WERI-Rb-1 (cell line): ENCODE results near the gene MPP3.

Source experiments
- DNase-seq: peaks from one replicate; pipeline ENCODE4 v3.0.0-alpha.2; 2020
- H3K27ac ChIP-seq: fragments of 250-450 bp; sonication (Bioruptor Pico); 2 replicates; pipeline ENCODE4 v1.5.1; 2020; ENCODE audit warnings: mild to moderate bottlenecking, moderate library complexity
- H3K27me3 ChIP-seq: fragments of 250-450 bp; sonication (Bioruptor Pico); 2 replicates; pipeline ENCODE4 v1.5.1; 2021; ENCODE audit warnings: mild to moderate bottlenecking, low read depth, moderate library complexity; ENCODE audit not compliant: insufficient read depth, severe bottlenecking
- H3K36me3 ChIP-seq: fragments of 250-450 bp; sonication (Bioruptor Pico); 2 replicates; pipeline ENCODE4 v1.5.1; 2020; ENCODE audit warnings: mild to moderate bottlenecking, moderate library complexity
- H3K4me3 ChIP-seq: 2 replicates; pipeline ENCODE4 v1.5.1; 2011; ENCODE audit warnings: low read depth, mild to moderate bottlenecking, control low read depth, low read length
- H3K9me3 ChIP-seq: fragments of 250-450 bp; sonication (Bioruptor Pico); 2 replicates; pipeline ENCODE4 v1.5.1; 2021; ENCODE audit warnings: mild to moderate bottlenecking, moderate library complexity; ENCODE audit not compliant: severe bottlenecking
- CTCF ChIP-seq: IDR thresholded peaks from 2 replicates; pipeline ENCODE4 v1.5.1; 2011; ENCODE audit warnings: low read depth, mild to moderate bottlenecking, control low read depth, inconsistent platforms, low read length

MPP3 gene

GRCh38 chr17:43784068-43784467 lies 48.9 kb downstream of the MPP3 start:
- Histone ChIP-seq H3K4me3 (no peak overlapping the region), H3K9me3 (no peaks in the 10 kb centered on the region), H3K27me3 (no peaks in the 10 kb centered on the region), H3K36me3 (no peaks in the 10 kb centered on the region), H3K27ac (no peak overlapping the region)
- no peak for TF ChIP-seq CTCF
- DNase-seq, result no peak

GRCh38 chr17:43782913-43783680 lies 49.8 kb downstream of the MPP3 start:
- DNase-seq, result no peak
- no peaks in the 10 kb centered on the region for H3K9me3 ChIP-seq
- no peak overlapping the region for H3K4me3 ChIP-seq
- TF ChIP-seq CTCF, result no peak
- H3K27ac ChIP-seq, result no peak overlapping the region
- no peaks in the 10 kb centered on the region for H3K27me3 ChIP-seq
- H3K36me3 ChIP-seq, result peaks cover under 1% of the 10 kb centered on the region

GRCh38 chr17:43780135-43780534 lies 52.8 kb downstream of the MPP3 start, which contains the start of gene CFAP97D1:
TSS of gene CFAP97D1 (plus strand) at chr17:43780435. CDS start at chr17:43780463, 28 bp downstream.
- peaks cover 23% of the 10 kb centered on the region for H3K36me3 ChIP-seq
- H3K27me3 ChIP-seq, result no peaks in the 10 kb centered on the region
- H3K27ac ChIP-seq, result peak within 1 kb of the TSS; percentile 91
- no peak for DNase-seq
- H3K9me3 ChIP-seq, result no peaks in the 10 kb centered on the region
- H3K4me3 ChIP-seq, result peak within 1 kb of the TSS; percentile 90
- no peak for TF ChIP-seq CTCF

- peak; percentile 46; the same call in 1 of the 2 replicates for TF ChIP-seq CTCF
- DNase-seq, result peak; percentile 82
- peaks cover 28% of the 10 kb centered on the region for H3K36me3 ChIP-seq
- peak overlapping the region; percentile 90 for H3K4me3 ChIP-seq
- no peaks in the 10 kb centered on the region for H3K27me3 ChIP-seq
- H3K27ac ChIP-seq, result peak overlapping the region; percentile 91
- no peaks in the 10 kb centered on the region for H3K9me3 ChIP-seq
These were observed 53.5 kb downstream of the MPP3 start for GRCh38 chr17:43779145-43780125.

- Histone ChIP-seq H3K27me3 (no peaks in the 10 kb centered on the region), H3K4me3 (peak within 1 kb of the TSS; percentile 90), H3K9me3 (no peaks in the 10 kb centered on the region), H3K27ac (peak within 1 kb of the TSS; percentile 91), H3K36me3 (peaks cover 36% of the 10 kb centered on the region)
- no peak for TF ChIP-seq CTCF
- DNase-seq, result peak; percentile 93
These were observed 54.4 kb downstream of the MPP3 start, which contains the start of gene DUSP3 for GRCh38 chr17:43778337-43779144. TSS of gene DUSP3 (minus strand) at chr17:43778977. CDS start at chr17:43778924, 53 bp downstream.
